ENCODE results near the gene CBX4. TPM values are rescaled to one million over a fixed set of nuclear protein-coding genes. Genes with fewer than 3 reads are reported as not detected.
A peak's percentile ranks its signal among the peaks of the same experiment; 100 is the strongest.

CBX4 gene
- total and polyA plus RNA-seq, 2 donors (not counting 1 experiment from before 2014, with no cell fraction given) = 5.4 to 13.4 TPM

- no peaks in the 10 kb centered on the region for H4K20me1 ChIP-seq (ENCODE audit: control insufficient read depth, extremely low read depth, insufficient read depth, low read length)
- H3K9ac ChIP-seq (ENCODE audit: insufficient read depth, low read length) = no peak overlapping the region
- H3K4me2 ChIP-seq (ENCODE audit: extremely low read depth, insufficient read depth, low read length) = no peak overlapping the region
- no peak overlapping the region for H3K4me3 ChIP-seq (replicated peaks in 1 of 4; ENCODE audit: control extremely low read depth in 1 of 4, insufficient read depth in 1 of 4, low read depth in 3 of 4, low read length in 4 of 4)
- H3K36me3 ChIP-seq (ENCODE audit: control insufficient read depth, insufficient read depth, low read length) = no peaks in the 10 kb centered on the region
- H3K4me1 ChIP-seq (ENCODE audit: control insufficient read depth, extremely low read depth, insufficient read depth, low read length) = no peaks in the 10 kb centered on the region
- DNase-seq (ENCODE audit: low read depth in 2 of 2) = no peak
- TF ChIP-seq CTCF (conservative IDR thresholded peaks at IDR 0.05 in 1 of 2, IDR thresholded peaks at IDR 0.05 in 1 of 2; ENCODE audit: low read depth in 1 of 2, low read length in 2 of 2) (no peak), EZH2 (IDR thresholded peaks at IDR 0.05; ENCODE audit: low read length, missing control alignments) (no peak)
- no peaks in the 10 kb centered on the region for H3K9me3 ChIP-seq (ENCODE audit: control insufficient read depth, insufficient read depth, low read depth, low read length)
- peaks cover 99% of the 10 kb centered on the region for H3K27me3 ChIP-seq (ENCODE audit: control insufficient read depth, insufficient read depth, low read length)
- no peak overlapping the region for H3K27ac ChIP-seq (ENCODE audit: insufficient read depth, low read length)
- no peaks in the 10 kb centered on the region for H3K79me2 ChIP-seq (ENCODE audit: control insufficient read depth, insufficient read depth, low read length)
- H2AFZ ChIP-seq (ENCODE audit: low read length) = no peak overlapping the region
Observed at GRCh38 chr17:79802736-79803420, 36.4 kb downstream of the CBX4 start.

- no peak overlapping the region for H3K9ac ChIP-seq (ENCODE audit: insufficient read depth, low read length)
- DNase-seq (ENCODE audit: low read depth in 2 of 2) = no peak
- no peak overlapping the region for H3K4me2 ChIP-seq (ENCODE audit: extremely low read depth, insufficient read depth, low read length)
- no peak for TF ChIP-seq CTCF (conservative IDR thresholded peaks at IDR 0.05 in 1 of 2, IDR thresholded peaks at IDR 0.05 in 1 of 2; ENCODE audit: low read depth in 1 of 2, low read length in 2 of 2)
- no peak for TF ChIP-seq EZH2 (IDR thresholded peaks at IDR 0.05; ENCODE audit: low read length, missing control alignments)
- no peaks in the 10 kb centered on the region for H4K20me1 ChIP-seq (ENCODE audit: control insufficient read depth, extremely low read depth, insufficient read depth, low read length)
- no peak overlapping the region for H3K4me3 ChIP-seq (replicated peaks in 1 of 4; ENCODE audit: control extremely low read depth in 1 of 4, insufficient read depth in 1 of 4, low read depth in 3 of 4, low read length in 4 of 4)
- no peak overlapping the region for H3K27ac ChIP-seq (ENCODE audit: insufficient read depth, low read length)
- H3K27me3 ChIP-seq (ENCODE audit: control insufficient read depth, insufficient read depth, low read length) = peaks cover 93% of the 10 kb centered on the region
- H2AFZ ChIP-seq (ENCODE audit: low read length) = no peak overlapping the region
- no peaks in the 10 kb centered on the region for H3K36me3 ChIP-seq (ENCODE audit: control insufficient read depth, insufficient read depth, low read length)
- no peaks in the 10 kb centered on the region for H3K9me3 ChIP-seq (ENCODE audit: control insufficient read depth, insufficient read depth, low read depth, low read length)
- no peaks in the 10 kb centered on the region for H3K4me1 ChIP-seq (ENCODE audit: control insufficient read depth, extremely low read depth, insufficient read depth, low read length)
- no peaks in the 10 kb centered on the region for H3K79me2 ChIP-seq (ENCODE audit: control insufficient read depth, insufficient read depth, low read length)
Observed at GRCh38 chr17:79802039-79802735, 37.1 kb downstream of the CBX4 start.

GRCh38 chr17:79801156-79802038, 37.8 kb downstream of the CBX4 start:
- no peaks in the 10 kb centered on the region for H3K36me3 ChIP-seq (ENCODE audit: control insufficient read depth, insufficient read depth, low read length)
- no peak overlapping the region for H2AFZ ChIP-seq (ENCODE audit: low read length)
- DNase-seq (ENCODE audit: low read depth in 2 of 2) = peak in 1 of 2 donors; percentile 36
- peak overlapping the region; percentile 5 for H3K4me2 ChIP-seq (ENCODE audit: extremely low read depth, insufficient read depth, low read length)
- TF ChIP-seq CTCF (conservative IDR thresholded peaks at IDR 0.05 in 1 of 2, IDR thresholded peaks at IDR 0.05 in 1 of 2; ENCODE audit: low read depth in 1 of 2, low read length in 2 of 2) (no peak), EZH2 (IDR thresholded peaks at IDR 0.05; ENCODE audit: low read length, missing control alignments) (peak; percentile 99)
- no peaks in the 10 kb centered on the region for H3K79me2 ChIP-seq (ENCODE audit: control insufficient read depth, insufficient read depth, low read length)
- no peak overlapping the region for H3K9ac ChIP-seq (ENCODE audit: insufficient read depth, low read length)
- H3K27me3 ChIP-seq (ENCODE audit: control insufficient read depth, insufficient read depth, low read length) = peaks cover 85% of the 10 kb centered on the region
- H4K20me1 ChIP-seq (ENCODE audit: control insufficient read depth, extremely low read depth, insufficient read depth, low read length) = no peaks in the 10 kb centered on the region
- no peaks in the 10 kb centered on the region for H3K4me1 ChIP-seq (ENCODE audit: control insufficient read depth, extremely low read depth, insufficient read depth, low read length)
- no peak overlapping the region for H3K4me3 ChIP-seq (replicated peaks in 1 of 4; ENCODE audit: control extremely low read depth in 1 of 4, insufficient read depth in 1 of 4, low read depth in 3 of 4, low read length in 4 of 4)
- H3K9me3 ChIP-seq (ENCODE audit: control insufficient read depth, insufficient read depth, low read depth, low read length) = no peaks in the 10 kb centered on the region
- H3K27ac ChIP-seq (ENCODE audit: insufficient read depth, low read length) = no peak overlapping the region

All from fibroblast of lung (primary cell).